Measurements from ENCODE around the gene TCP11L1. TPM values are rescaled to one million over a fixed set of nuclear protein-coding genes. Genes with fewer than 3 reads are reported as not detected.
"Not testable (repeated sequence)": the region's sequence is repeated elsewhere in the genome, so short reads cannot be mapped to it uniquely, and the experiment has no call there.

Gene TCP11L1
- total and polyA plus RNA-seq, 4 donors: 3.1 to 19.8 (median 8.5) TPM

DNA sequence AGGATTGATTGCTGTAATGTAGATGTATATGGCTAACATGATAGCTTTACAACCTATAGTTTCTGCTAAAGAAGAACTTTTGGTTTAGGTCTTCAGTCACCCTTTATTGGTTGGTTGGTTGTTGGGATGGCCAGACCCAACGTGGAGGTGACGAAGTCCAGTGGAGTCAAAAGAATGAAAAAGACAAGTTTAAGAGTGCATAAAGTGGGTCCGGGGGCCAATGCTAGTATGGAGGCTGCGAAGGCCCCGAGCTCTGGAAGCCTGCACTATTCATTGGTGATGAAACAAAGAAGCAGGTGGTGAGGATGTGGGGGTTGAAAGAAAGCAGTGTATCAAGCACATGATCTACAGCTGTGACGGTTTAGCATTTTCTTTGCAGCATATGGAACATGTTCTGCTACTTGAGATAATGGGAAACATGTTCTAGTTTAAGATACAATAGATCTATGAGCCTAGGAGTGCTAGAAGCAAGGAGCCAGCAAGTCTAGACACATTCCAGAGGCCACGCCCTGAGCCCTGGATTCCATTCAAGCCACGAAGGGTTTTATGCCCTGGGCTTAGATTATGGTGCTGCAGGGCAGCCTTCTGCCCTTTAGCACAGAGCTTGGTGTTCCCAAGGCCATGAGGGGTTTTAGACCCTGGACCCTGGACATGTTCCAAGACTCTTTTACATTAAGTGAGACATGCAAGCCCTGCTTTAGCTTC, 6.3 kb downstream of the TCP11L1 start:
- no peak for ATAC-seq (ENCODE audit: insufficient read depth, low FRiP score)

DNA sequence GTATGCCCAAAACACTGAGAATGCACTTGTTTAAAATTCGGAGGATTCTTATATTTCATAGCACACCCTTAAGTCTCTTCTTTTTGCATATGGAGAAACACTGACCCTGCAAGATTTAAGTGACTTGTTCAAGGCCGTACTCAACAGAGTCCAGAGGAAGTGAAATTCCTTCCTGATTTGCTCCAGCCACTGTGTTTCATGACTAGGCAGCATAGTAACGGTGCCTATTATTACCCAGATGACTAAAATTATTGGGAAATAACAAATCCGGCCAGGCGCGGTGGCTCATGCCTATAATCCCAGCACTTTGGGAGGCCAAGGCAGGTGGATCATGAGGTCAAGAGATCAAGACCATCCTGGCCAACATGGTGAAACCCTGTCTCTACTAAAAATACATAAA, 9.3 kb downstream of the TCP11L1 start:
- not testable (repeated sequence) for DNase-seq; H3K27ac ChIP-seq (ENCODE audit: low read depth in 1 of 2, low read length in 1 of 2); H3K27me3 ChIP-seq (ENCODE audit: control insufficient read depth in 3 of 3, insufficient read depth in 3 of 3, low read length in 2 of 3); H3K9ac ChIP-seq (ENCODE audit: insufficient read depth in 1 of 2, low read length in 2 of 2); H3K4me1 ChIP-seq (ENCODE audit: control insufficient read depth in 5 of 5, insufficient read depth in 5 of 5, low read length in 5 of 5); H3K4me3 ChIP-seq; H3K9me3 ChIP-seq (ENCODE audit: control insufficient read depth in 4 of 4, insufficient read depth in 3 of 4, low read length in 3 of 4)
- peaks cover 4 to 17% (median 7%) of the 10 kb centered on the region in 4 donors for H3K36me3 ChIP-seq (ENCODE audit: control insufficient read depth in 4 of 4, insufficient read depth in 4 of 4, low read length in 4 of 4)
- WGBS, 2 donors: 40 to 68% methylated on average over 6 of the region's 6 CpGs
- ATAC-seq (ENCODE audit: insufficient read depth, low FRiP score): peak; percentile 53

More for the DNA sequence above, 6.3 kb downstream of the TCP11L1 start:
- Histone ChIP-seq H3K9ac (ENCODE audit: insufficient read depth in 1 of 2, low read length in 2 of 2) (no peak overlapping the region), H3K27me3 (ENCODE audit: control insufficient read depth in 3 of 3, insufficient read depth in 3 of 3, low read length in 2 of 3) (no peaks in the 10 kb centered on the region), H3K27ac (ENCODE audit: low read depth in 1 of 2, low read length in 1 of 2) (no peak overlapping the region), H3K4me1 (ENCODE audit: control insufficient read depth in 5 of 5, insufficient read depth in 5 of 5, low read length in 5 of 5) (peaks cover 0 to 5% (median 2%) of the 10 kb centered on the region in 5 donors), H3K9me3 (ENCODE audit: control insufficient read depth in 4 of 4, insufficient read depth in 3 of 4, low read length in 3 of 4) (no peaks in the 10 kb centered on the region), H3K36me3 (ENCODE audit: control insufficient read depth in 4 of 4, insufficient read depth in 4 of 4, low read length in 4 of 4) (peaks cover 4 to 17% (median 7%) of the 10 kb centered on the region in 4 donors), H3K4me3 (no peak overlapping the region)
- no peak for DNase-seq
- TF ChIP-seq, protein P1, sequence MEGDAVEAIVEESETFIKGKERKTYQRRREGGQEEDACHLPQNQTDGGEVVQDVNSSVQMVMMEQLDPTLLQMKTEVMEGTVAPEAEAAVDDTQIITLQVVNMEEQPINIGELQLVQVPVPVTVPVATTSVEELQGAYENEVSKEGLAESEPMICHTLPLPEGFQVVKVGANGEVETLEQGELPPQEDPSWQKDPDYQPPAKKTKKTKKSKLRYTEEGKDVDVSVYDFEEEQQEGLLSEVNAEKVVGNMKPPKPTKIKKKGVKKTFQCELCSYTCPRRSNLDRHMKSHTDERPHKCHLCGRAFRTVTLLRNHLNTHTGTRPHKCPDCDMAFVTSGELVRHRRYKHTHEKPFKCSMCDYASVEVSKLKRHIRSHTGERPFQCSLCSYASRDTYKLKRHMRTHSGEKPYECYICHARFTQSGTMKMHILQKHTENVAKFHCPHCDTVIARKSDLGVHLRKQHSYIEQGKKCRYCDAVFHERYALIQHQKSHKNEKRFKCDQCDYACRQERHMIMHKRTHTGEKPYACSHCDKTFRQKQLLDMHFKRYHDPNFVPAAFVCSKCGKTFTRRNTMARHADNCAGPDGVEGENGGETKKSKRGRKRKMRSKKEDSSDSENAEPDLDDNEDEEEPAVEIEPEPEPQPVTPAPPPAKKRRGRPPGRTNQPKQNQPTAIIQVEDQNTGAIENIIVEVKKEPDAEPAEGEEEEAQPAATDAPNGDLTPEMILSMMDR (IDR thresholded peaks at IDR 0.05; ENCODE audit: control extremely low read depth, extremely low read depth): no peak
- 84 to 91% methylated on average over 8 of the region's 8 CpGs for WGBS, 2 donors

DNA sequence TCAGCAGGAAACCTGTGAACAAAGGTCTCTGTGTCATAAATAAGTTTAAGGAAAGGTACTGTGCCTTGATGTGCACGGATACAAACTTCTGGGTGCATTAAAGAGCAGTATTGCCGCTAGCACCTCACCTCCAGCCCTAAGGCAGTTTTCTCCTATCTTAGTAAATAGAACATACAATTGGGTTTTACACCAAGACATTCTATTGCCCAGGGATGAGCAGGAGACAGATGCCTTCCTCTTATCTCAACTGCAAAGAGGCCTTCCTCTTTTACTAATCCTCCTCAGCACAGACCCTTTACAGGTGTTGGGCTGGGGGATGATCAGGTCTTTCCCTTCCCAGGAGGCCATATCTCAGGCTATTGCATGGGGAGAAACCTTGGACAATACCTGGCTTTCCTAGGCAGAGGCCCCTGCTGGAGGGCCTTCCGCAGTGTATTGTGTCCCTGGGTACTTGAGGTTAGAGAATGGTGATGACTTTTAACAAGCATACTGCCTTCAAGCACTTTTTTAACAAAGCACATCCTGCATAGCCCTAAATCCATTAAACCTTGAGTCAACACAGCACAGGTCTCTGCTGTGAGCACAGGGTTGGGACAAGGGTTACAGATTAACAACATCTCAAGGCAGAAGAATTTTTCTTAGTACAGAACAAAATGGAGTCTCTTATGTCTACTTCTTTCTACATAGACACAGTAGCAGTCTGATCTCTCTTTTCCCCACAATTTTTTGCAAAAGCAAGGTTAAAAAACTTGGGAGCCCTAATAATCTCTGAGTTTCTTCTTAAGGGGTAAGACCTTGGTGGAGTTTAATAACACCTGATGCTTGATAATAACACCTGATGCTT, 10.4 kb downstream of the TCP11L1 start:
- H3K27ac ChIP-seq (ENCODE audit: low read depth in 1 of 2, low read length in 1 of 2); ATAC-seq (ENCODE audit: insufficient read depth, low FRiP score); H3K9me3 ChIP-seq (ENCODE audit: control insufficient read depth in 4 of 4, insufficient read depth in 3 of 4, low read length in 3 of 4); H3K4me3 ChIP-seq; H3K27me3 ChIP-seq (ENCODE audit: control insufficient read depth in 3 of 3, insufficient read depth in 3 of 3, low read length in 2 of 3); H3K4me1 ChIP-seq (ENCODE audit: control insufficient read depth in 5 of 5, insufficient read depth in 5 of 5, low read length in 5 of 5); H3K9ac ChIP-seq (ENCODE audit: insufficient read depth in 1 of 2, low read length in 2 of 2): not testable (repeated sequence)
- DNase-seq: peak in 1 of 3 donors; percentile 38
- 90 to 94% methylated on average over 3 of the region's 3 CpGs for WGBS, 2 donors
- peaks cover 0 to 11% (median 1%) of the 10 kb centered on the region in 4 donors for H3K36me3 ChIP-seq (ENCODE audit: control insufficient read depth in 4 of 4, insufficient read depth in 4 of 4, low read length in 4 of 4)

DNA sequence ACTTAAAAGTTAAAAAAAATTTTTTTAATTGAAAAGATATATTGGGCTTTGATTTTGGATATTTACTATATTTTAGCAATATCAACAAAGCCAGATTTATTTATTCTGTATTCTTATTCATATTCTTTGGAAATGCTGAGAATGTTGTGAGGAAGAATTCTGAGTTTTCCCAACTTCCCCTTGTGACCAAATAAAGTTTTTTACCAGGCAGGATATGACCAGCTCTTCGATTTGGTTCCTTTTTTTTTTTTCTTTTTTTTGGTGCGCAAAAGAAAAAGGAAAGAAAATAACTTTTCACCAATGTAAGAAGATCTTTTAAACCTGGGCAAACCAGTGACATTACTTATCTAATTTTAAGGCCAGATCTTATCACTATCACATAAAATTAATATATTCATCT, 12.9 kb downstream of the TCP11L1 start:
- no peak overlapping the region for H3K27ac ChIP-seq (ENCODE audit: low read depth in 1 of 2, low read length in 1 of 2)
- DNase-seq (no peak), ATAC-seq (ENCODE audit: insufficient read depth, low FRiP score) (no peak)
- peaks cover 1 to 14% (median 2%) of the 10 kb centered on the region in 4 donors for H3K36me3 ChIP-seq (ENCODE audit: control insufficient read depth in 4 of 4, insufficient read depth in 4 of 4, low read length in 4 of 4)
- TF ChIP-seq, protein P1 (IDR thresholded peaks at IDR 0.05; ENCODE audit: control extremely low read depth, extremely low read depth): no peak
- no peaks in the 10 kb centered on the region for H3K27me3 ChIP-seq (ENCODE audit: control insufficient read depth in 3 of 3, insufficient read depth in 3 of 3, low read length in 2 of 3)
- no peak overlapping the region for H3K4me3 ChIP-seq
- WGBS, 2 donors: 45 to 68% methylated on average over 2 of the region's 2 CpGs
- no peak overlapping the region for H3K9ac ChIP-seq (ENCODE audit: insufficient read depth in 1 of 2, low read length in 2 of 2)
- no peaks in the 10 kb centered on the region for H3K9me3 ChIP-seq (ENCODE audit: control insufficient read depth in 4 of 4, insufficient read depth in 3 of 4, low read length in 3 of 4)
- H3K4me1 ChIP-seq (ENCODE audit: control insufficient read depth in 5 of 5, insufficient read depth in 5 of 5, low read length in 5 of 5): no peaks in the 10 kb centered on the region
